HUDEP-2 (cell line): ENCODE data around the gene OR8S1.
"Not testable (repeated sequence)": the region's sequence is repeated elsewhere in the genome, so short reads cannot be mapped to it uniquely, and the experiment has no call there.

ENCODE experiments used
- DNase-seq, 76 experiments: peaks; one replicate each; lab custom pipeline; 2025; ENCODE audit not compliant: unreplicated experiment in 76 of 76; lab: John Stamatoyannopoulos, UW

OR8S1 gene

GRCh38 chr12:48553666-48554343 is 28.4 kb downstream of the OR8S1 start:
- DNase-seq = not testable (repeated sequence)

- no peak for DNase-seq
Measured at GRCh38 chr12:48556631-48557030, 31.2 kb downstream of the OR8S1 start.

DNA sequence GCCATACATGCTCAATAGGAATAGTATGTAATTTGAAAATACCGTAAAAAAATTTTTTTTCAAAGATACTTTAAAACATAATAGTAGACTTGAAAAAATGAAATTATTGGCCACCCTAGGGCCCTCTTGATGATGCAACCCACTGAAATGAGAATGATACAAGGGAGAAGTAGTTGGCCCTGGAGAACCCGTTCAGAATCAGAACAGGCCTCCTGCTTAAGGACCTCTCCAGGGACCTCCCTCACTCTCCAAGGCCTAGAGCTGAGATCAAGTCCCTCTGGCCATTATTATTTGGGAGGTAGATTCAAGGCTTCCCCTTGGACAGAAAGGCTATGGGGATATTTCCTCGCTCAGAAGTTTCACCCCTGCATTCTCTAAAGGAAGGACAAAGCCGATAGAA is 32.5 kb downstream of the OR8S1 start:
- DNase-seq = no peak

- DNase-seq = no peak
Measured at GRCh38 chr12:48567731-48568130, 42.3 kb downstream of the OR8S1 start.

DNA sequence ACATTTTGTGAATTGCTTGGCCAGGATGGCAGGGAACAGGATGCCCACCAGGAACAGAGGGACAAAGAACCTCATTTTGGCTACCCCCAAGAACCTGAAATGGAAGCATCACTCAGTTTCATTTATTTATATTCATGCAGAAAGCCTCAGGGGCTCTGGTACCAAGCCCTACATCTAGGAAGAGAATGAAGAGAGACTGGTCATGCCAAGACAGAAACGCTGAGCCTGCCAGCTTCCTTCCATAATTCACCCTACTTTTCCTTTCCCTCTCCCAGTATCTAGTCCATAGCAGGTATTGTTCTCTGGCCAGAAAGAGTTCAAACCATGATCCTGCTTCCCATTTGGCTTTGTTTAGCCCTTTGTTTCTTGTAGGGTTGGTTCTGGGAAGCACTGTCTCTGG is 44.5 kb downstream of the OR8S1 start, which contains the start of gene LALBA:
Gene LALBA, minus strand, starts transcription at position 101 of the 400 bp plus-strand sequence. Its CDS starts 26 bp downstream, at position 75.
- DNase-seq = no peak

DNA sequence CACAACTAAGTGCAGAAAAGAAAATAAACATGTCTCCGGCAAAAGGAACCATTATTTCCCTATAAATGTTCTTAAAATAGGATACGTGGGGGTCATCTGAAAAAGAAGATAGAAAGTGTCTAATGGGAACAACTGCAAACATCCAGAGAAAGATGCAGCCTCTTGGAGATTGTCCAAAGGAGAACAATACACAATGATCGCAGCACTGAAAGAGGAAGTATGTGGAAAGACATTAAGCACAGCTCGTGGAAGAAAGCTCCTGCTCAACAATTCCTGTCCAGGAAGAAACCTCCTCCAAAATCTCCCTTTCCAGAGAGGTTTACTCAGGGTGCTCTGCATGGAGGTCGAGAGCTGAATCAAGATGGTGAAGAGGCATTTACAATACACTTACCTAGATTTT is 46.9 kb downstream of the OR8S1 start:
- no peak for DNase-seq
